Neuronal stem cell (in vitro differentiated cells): ENCODE data around the gene KRT85.

ENCODE experiments used
- DNase-seq: peaks from one replicate; pipeline ENCODE4 v3.0.0-alpha.2; 2013; ENCODE audit warnings: low spot score
- H2AFZ ChIP-seq: one replicate; pipeline ENCODE4 v1.6.1; 2013; ENCODE audit warnings: mild to moderate bottlenecking, low read length, inconsistent platforms
- H2AK5ac ChIP-seq: 2 replicates; pipeline ENCODE4 v1.6.1; 2013; ENCODE audit warnings: low read depth, mild to moderate bottlenecking, inconsistent platforms, low read length, moderate library complexity, mixed read lengths
- H2BK120ac ChIP-seq: 2 replicates; pipeline ENCODE4 v1.6.1; 2013; ENCODE audit warnings: low read depth, mild to moderate bottlenecking, inconsistent platforms, low read length, moderate library complexity, mixed read lengths
- H2BK12ac ChIP-seq: one replicate; pipeline ENCODE4 v1.6.1; 2013; ENCODE audit warnings: low read length, inconsistent platforms
- H2BK15ac ChIP-seq: 2 replicates; pipeline ENCODE4 v1.6.1; 2013; ENCODE audit warnings: mild to moderate bottlenecking, low read length, inconsistent platforms, mixed read lengths
- H2BK5ac ChIP-seq: one replicate; pipeline ENCODE4 v1.6.1; 2013; ENCODE audit warnings: inconsistent platforms, mild to moderate bottlenecking, low read length, moderate library complexity
- H3K14ac ChIP-seq: one replicate; pipeline ENCODE4 v1.6.1; 2013; ENCODE audit warnings: low read length, inconsistent platforms
- H3K18ac ChIP-seq: 2 replicates; pipeline ENCODE4 v1.6.1; 2013; ENCODE audit warnings: low read length, inconsistent platforms
- H3K23ac ChIP-seq: 2 replicates; pipeline ENCODE4 v1.6.1; 2013; ENCODE audit warnings: low read depth, mild to moderate bottlenecking, mixed read lengths, low read length, inconsistent platforms; ENCODE audit not compliant: poor library complexity
- H3K27ac ChIP-seq: replicated peaks from 3 replicates; pipeline ENCODE4 v1.5.1; 2013; ENCODE audit warnings: low read length, inconsistent platforms
- H3K27me3 ChIP-seq, 3 experiments: 2 replicates each; pipeline ENCODE4 v1.6.1; 2013; ENCODE audit warnings: low read length in 3 of 3, mild to moderate bottlenecking in 2 of 3, inconsistent platforms in 1 of 3, low read depth in 1 of 3, mixed read lengths in 1 of 3, moderate library complexity in 1 of 3; ENCODE audit not compliant: control insufficient read depth in 3 of 3, insufficient read depth in 3 of 3
- H3K36me3 ChIP-seq, 2 donors: replicated peaks in 1 of 2; 2 replicates each; pipeline ENCODE4 v1.6.1; 2013; ENCODE audit warnings: low read length in 2 of 2; ENCODE audit not compliant: control insufficient read depth in 2 of 2, insufficient read depth in 2 of 2
- H3K4ac ChIP-seq: 2 replicates; pipeline ENCODE4 v1.6.1; 2013; ENCODE audit warnings: inconsistent platforms, mild to moderate bottlenecking, low read length, moderate library complexity
- H3K4me1 ChIP-seq, 2 donors: 1 replicate in 1 of 2; 2 replicates in 1 of 2; pipeline ENCODE4 v1.6.1; 2013; ENCODE audit warnings: low read length in 2 of 2, low read depth in 1 of 2; ENCODE audit not compliant: control insufficient read depth in 2 of 2, insufficient read depth in 1 of 2
- H3K4me2 ChIP-seq: one replicate; pipeline ENCODE4 v1.6.1; 2013; ENCODE audit warnings: mild to moderate bottlenecking, low read length, inconsistent platforms; ENCODE audit not compliant: insufficient read depth, poor library complexity, severe bottlenecking
- H3K4me3 ChIP-seq, 2 donors: 2 replicates each; pipeline ENCODE4 v1.5.1; 2013; ENCODE audit warnings: low read length in 2 of 2, mild to moderate bottlenecking in 2 of 2, inconsistent platforms in 1 of 2, moderate library complexity in 1 of 2
- H3K79me1 ChIP-seq: one replicate; pipeline ENCODE4 v1.6.1; 2013; ENCODE audit warnings: low read depth, mild to moderate bottlenecking, inconsistent platforms, low read length, moderate library complexity
- H3K9ac ChIP-seq: one replicate; pipeline ENCODE4 v1.6.1; 2013; ENCODE audit warnings: mild to moderate bottlenecking, low read depth, low read length, inconsistent platforms; ENCODE audit not compliant: poor library complexity
- H3K9me3 ChIP-seq, 2 donors: replicated peaks in 1 of 2; 2 replicates each; pipeline versions ENCODE3 to v1.6.1; 2013; ENCODE audit warnings: low read length in 2 of 2, mild to moderate bottlenecking in 2 of 2, inconsistent platforms in 1 of 2, low read depth in 1 of 2, mixed read lengths in 1 of 2, moderate library complexity in 1 of 2; ENCODE audit not compliant: control insufficient read depth in 2 of 2, insufficient read depth in 1 of 2
- H4K8ac ChIP-seq: one replicate; pipeline ENCODE4 v1.6.1; 2013; ENCODE audit warnings: low read depth, mild to moderate bottlenecking, inconsistent platforms, low read length, moderate library complexity
- H4K91ac ChIP-seq: one replicate; pipeline ENCODE4 v1.6.1; 2013; ENCODE audit warnings: low read length, low read depth, mild to moderate bottlenecking, inconsistent platforms; ENCODE audit not compliant: poor library complexity
- WGBS, 2 donors: extraction: QIAGEN DNeasy Blood & Tissue Kit; methylation state at CpG; one replicate each; pipeline ENCODE4 v1.1.7; 2013; ENCODE audit warnings: missing lambda C conversion rate in 2 of 2, mixed read lengths in 1 of 2; ENCODE audit not compliant: insufficient read length in 2 of 2, insufficient replicate concordance in 1 of 2; ENCODE audit errors: extremely low coverage in 2 of 2; 5-methylcytosine and 5-hydroxymethylcytosine counted together

Gene KRT85

DNA sequence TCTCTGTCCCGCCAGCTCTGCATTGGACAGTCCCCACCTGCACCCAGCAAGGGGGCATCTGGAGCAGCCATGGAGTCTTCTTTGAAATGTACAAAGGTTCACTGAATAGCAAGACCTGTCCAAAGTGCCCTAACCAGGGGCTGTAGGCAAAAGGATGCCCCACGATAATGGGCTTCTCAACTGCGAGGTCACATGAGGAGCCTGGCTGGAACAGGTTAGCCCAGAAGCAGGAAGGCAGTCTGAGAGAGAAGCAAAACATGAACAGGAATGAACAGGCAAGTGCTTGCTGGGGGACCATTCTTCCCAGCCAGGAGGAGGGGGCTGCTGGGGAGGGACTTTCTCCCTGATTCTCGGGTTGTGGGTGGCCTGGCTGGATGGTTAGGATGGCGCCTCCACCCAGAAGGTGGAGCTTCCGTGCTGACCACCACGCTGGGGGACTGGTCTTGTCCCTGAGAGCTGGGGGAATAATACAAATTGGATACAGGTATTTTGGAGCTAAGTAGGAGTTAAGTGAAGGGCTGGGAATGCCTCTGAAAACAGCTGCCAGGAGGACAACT, 7.1 kb downstream of the KRT85 start:
- H2BK15ac ChIP-seq, result no peak overlapping the region
- H3K14ac ChIP-seq, result no peak overlapping the region
- DNase-seq, result no peak
- no peak overlapping the region for H3K27ac ChIP-seq
- peaks cover 0 to 8% (median 0%) of the 10 kb centered on the region in 3 experiments for H3K27me3 ChIP-seq
- no peak overlapping the region for H2AFZ ChIP-seq
- no peak overlapping the region for H4K8ac ChIP-seq
- H3K23ac ChIP-seq, result no peak overlapping the region
- H2BK120ac ChIP-seq, result no peak overlapping the region
- no peak overlapping the region for H3K4ac ChIP-seq
- no peaks in the 10 kb centered on the region for H3K9me3 ChIP-seq
- H2BK5ac ChIP-seq, result no peak overlapping the region
- no peaks in the 10 kb centered on the region for H3K4me1 ChIP-seq
- no peak overlapping the region for H3K9ac ChIP-seq
- H4K91ac ChIP-seq, result no peak overlapping the region
- H3K79me1 ChIP-seq, result no peaks in the 10 kb centered on the region
- no peak overlapping the region for H3K18ac ChIP-seq
- no peak overlapping the region for H3K4me3 ChIP-seq
- WGBS, 2 donors, result no CpG with 5 or more reads among the region's 7 CpGs
- no peak overlapping the region for H3K4me2 ChIP-seq
- H2BK12ac ChIP-seq, result no peak overlapping the region
- no peaks in the 10 kb centered on the region for H3K36me3 ChIP-seq
- H2AK5ac ChIP-seq, result no peak overlapping the region

DNA sequence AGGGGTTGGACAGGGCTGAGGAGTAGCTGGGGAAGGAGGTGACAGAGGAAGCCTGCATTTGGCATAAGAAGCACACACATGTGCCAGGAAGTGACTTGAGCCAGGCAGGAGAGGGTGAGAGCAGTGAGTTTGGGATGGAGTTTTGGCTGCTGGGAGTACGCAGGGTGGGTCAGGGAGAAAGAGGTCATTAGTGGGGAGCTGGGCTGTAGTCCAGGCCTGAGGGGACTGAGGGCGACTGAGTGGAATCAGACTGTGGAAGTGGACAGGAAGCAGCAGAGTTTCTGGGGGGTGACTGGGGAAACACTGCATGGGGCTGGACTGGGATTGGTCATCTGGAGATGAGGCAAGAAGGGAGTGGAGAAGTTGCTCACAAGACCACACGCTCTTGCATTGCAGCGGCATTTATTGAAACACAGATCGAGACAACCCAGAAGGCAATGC, 7.6 kb downstream of the KRT85 start:
- peak overlapping the region; percentile 61 for H3K23ac ChIP-seq
- H3K18ac ChIP-seq, result peak overlapping the region; percentile 27
- no peak overlapping the region for H2BK120ac ChIP-seq
- H3K27me3 ChIP-seq, result peaks cover 0 to 8% (median 0%) of the 10 kb centered on the region in 3 experiments
- no peak for DNase-seq
- H2BK5ac ChIP-seq, result no peak overlapping the region
- H3K9ac ChIP-seq, result no peak overlapping the region
- no peak overlapping the region for H2BK12ac ChIP-seq
- H2BK15ac ChIP-seq, result no peak overlapping the region
- no peak overlapping the region for H4K91ac ChIP-seq
- no peaks in the 10 kb centered on the region for H3K36me3 ChIP-seq
- no peak overlapping the region for H3K4me2 ChIP-seq
- no peak overlapping the region for H3K27ac ChIP-seq
- no peak overlapping the region for H2AFZ ChIP-seq
- H3K9me3 ChIP-seq, result no peaks in the 10 kb centered on the region
- H3K4me3 ChIP-seq, result no peak overlapping the region
- H4K8ac ChIP-seq, result no peak overlapping the region
- H3K4ac ChIP-seq, result no peak overlapping the region
- no peak overlapping the region for H3K14ac ChIP-seq
- no peak overlapping the region for H2AK5ac ChIP-seq
- H3K79me1 ChIP-seq, result no peaks in the 10 kb centered on the region
- no CpG with 5 or more reads among the region's 5 CpGs for WGBS, 2 donors
- no peaks in the 10 kb centered on the region for H3K4me1 ChIP-seq

DNA sequence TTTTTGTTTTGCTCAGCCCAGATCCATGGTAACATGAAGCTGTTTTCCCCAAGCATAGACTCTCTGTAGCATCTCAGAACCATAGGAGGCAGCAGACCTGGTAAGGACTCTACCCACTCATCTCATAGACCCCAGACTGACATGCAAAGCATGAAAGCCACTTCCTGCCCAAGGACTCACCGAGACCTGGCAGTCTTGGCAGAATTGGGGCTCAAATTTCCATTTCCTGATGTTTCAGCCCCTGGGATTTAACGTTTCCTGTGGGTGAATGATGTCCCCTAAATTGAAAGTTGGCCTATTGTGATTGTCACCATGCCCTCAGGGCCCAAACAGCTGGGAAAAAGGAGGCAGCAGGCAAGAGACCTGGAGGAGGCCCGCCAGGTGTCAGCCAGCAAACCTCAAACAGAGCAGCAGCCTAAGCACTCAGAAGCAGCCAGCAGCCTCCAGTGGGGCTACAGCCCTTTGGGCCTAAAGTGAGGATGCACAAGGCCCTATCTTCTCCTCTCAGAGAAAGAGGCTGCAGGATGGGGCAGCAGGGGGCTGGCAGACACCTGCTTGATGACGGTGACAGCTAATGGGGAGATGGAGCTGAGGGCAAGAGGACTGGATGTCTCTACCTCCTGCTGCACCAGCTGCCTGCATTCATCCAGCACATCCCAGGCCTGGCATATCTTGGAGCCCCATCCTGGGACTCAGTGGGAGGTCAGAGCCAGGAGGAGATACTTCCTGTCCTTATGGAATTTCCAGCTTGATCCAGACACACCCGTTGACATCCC, 8.5 kb downstream of the KRT85 start:
- H3K18ac ChIP-seq, result no peak overlapping the region
- no peak overlapping the region for H4K91ac ChIP-seq
- no peak overlapping the region for H2BK120ac ChIP-seq
- H2BK5ac ChIP-seq, result no peak overlapping the region
- H2BK15ac ChIP-seq, result no peak overlapping the region
- no peak overlapping the region for H3K4me3 ChIP-seq
- no peak overlapping the region for H4K8ac ChIP-seq
- no CpG with 5 or more reads among the region's 5 CpGs for WGBS, 2 donors
- H3K9ac ChIP-seq, result peak overlapping the region; percentile 10
- no peak overlapping the region for H2AFZ ChIP-seq
- no peak for DNase-seq
- H3K23ac ChIP-seq, result no peak overlapping the region
- H3K4ac ChIP-seq, result no peak overlapping the region
- no peaks in the 10 kb centered on the region for H3K79me1 ChIP-seq
- no peak overlapping the region for H3K4me2 ChIP-seq
- no peaks in the 10 kb centered on the region for H3K36me3 ChIP-seq
- no peaks in the 10 kb centered on the region for H3K4me1 ChIP-seq
- H3K14ac ChIP-seq, result peak overlapping the region; percentile 39
- H2AK5ac ChIP-seq, result no peak overlapping the region
- no peaks in the 10 kb centered on the region for H3K9me3 ChIP-seq
- peaks cover 0 to 8% (median 0%) of the 10 kb centered on the region in 3 experiments for H3K27me3 ChIP-seq
- no peak overlapping the region for H2BK12ac ChIP-seq
- no peak overlapping the region for H3K27ac ChIP-seq

DNA sequence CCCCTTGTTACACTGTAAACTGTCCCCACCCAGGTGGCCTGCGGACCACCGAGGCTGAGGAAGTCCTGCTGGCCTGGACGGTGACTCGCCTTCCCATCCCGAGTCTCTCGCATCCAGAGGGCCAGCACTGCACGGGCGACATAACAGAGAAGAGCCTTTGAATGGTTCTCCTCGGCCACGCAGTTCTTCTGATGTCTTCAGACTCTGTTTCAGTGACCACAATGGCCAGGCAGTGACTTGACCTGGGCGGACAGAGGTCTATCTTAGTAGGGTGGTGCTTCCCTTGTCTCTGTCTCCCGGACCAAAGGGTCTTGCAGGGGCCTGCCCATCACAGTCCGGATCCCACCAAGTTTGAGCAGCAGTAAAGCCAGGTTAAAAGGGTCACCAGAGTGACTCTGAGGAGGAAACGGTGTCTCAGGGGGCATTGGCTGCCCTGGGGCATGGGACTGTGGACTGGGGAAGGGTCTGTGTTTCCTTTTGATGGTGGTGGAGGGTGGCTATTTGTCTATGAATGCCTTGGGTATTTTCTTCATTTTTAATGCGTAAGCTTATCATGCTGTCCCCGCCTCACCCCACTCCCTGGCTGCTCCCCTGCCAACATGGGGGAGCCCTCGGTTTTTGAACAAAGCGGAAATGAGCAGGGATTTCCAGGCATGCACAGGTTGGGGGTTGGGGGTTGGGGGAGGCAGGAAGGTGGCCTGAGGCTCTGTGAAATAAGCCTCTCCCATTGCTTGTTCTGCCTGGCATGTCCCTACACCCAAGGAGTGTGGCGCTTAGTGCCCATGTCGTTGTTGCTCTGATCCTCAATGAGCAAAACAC, 10.3 kb downstream of the KRT85 start:
- Histone ChIP-seq H2BK15ac (no peak overlapping the region), H2BK5ac (no peak overlapping the region), H3K4ac (no peak overlapping the region), H2AFZ (no peak overlapping the region), H3K27me3 (peaks cover 0 to 13% (median 0%) of the 10 kb centered on the region in 3 experiments), H3K79me1 (no peaks in the 10 kb centered on the region), H3K23ac (no peak overlapping the region), H3K4me3 (no peak overlapping the region), H3K14ac (no peak overlapping the region), H3K36me3 (no peaks in the 10 kb centered on the region), H2BK12ac (no peak overlapping the region), H3K9ac (no peak overlapping the region), H2BK120ac (no peak overlapping the region), H3K4me1 (no peaks in the 10 kb centered on the region), H4K91ac (no peak overlapping the region), H4K8ac (no peak overlapping the region), H3K4me2 (no peak overlapping the region), H3K9me3 (no peaks in the 10 kb centered on the region), H3K18ac (peak overlapping the region; percentile 6), H3K27ac (no peak overlapping the region), H2AK5ac (no peak overlapping the region)
- WGBS, 2 donors, result no CpG with 5 or more reads among the region's 20 CpGs
- no peak for DNase-seq
